ENCODE measurements around the gene PTPN4.

DNA sequence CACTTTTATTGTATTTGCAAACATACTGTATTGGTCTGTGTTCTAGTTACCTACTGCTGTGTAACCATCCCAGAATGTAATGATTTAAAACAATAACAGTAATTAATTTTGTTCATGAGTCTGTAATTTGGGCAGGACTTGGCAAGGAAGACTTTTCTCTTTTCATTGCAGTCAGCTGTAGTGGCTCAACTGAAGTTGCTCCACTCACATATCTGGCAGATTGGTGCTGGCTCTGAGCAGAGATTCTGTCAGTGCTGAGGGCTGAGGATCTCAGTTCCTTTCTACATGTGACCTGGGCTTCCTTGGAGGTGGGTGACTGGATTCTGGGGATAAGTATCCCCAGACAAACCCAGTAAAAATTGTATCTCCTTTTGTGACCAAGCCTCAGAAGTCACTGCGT is 26.6 kb downstream of the PTPN4 start:
- TF ChIP-seq, protein P1, sequence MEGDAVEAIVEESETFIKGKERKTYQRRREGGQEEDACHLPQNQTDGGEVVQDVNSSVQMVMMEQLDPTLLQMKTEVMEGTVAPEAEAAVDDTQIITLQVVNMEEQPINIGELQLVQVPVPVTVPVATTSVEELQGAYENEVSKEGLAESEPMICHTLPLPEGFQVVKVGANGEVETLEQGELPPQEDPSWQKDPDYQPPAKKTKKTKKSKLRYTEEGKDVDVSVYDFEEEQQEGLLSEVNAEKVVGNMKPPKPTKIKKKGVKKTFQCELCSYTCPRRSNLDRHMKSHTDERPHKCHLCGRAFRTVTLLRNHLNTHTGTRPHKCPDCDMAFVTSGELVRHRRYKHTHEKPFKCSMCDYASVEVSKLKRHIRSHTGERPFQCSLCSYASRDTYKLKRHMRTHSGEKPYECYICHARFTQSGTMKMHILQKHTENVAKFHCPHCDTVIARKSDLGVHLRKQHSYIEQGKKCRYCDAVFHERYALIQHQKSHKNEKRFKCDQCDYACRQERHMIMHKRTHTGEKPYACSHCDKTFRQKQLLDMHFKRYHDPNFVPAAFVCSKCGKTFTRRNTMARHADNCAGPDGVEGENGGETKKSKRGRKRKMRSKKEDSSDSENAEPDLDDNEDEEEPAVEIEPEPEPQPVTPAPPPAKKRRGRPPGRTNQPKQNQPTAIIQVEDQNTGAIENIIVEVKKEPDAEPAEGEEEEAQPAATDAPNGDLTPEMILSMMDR (conservative IDR thresholded peaks at IDR 0.05; ENCODE audit: low read depth, low read length), result no peak
- TF ChIP-seq EZH2 (IDR thresholded peaks at IDR 0.05; ENCODE audit: low read length, unreplicated experiment) (no peak), EZH2phosphoT487 (IDR thresholded peaks at IDR 0.05; ENCODE audit: borderline replicate concordance, low read length) (no peak)
